Thyroid gland (tissue), 4 donors: ENCODE results near the gene PRLR.

Experiments used
- POLR2A ChIP-seq, 2 donors: fragments of 450-650 bp; IDR thresholded peaks; one replicate each; pipeline ENCODE4 v1.6.1; 2017; ENCODE audit warnings: antibody characterized with exemption in 2 of 2, mild to moderate bottlenecking in 2 of 2, moderate library complexity in 1 of 2
- TF ChIP-seq, protein P1 (sequence below), 6 experiments: fragments of 200-600 bp in 3 of 6; fragments of 450-650 bp in 3 of 6; sonication (generic) in 3 of 6; IDR thresholded peaks; one replicate each; pipeline ENCODE4 v1.5.1; 2016 to 2019; ENCODE audit warnings: antibody characterized with exemption in 6 of 6, mild to moderate bottlenecking in 2 of 6, inconsistent platforms in 1 of 6, moderate library complexity in 1 of 6

DNA sequence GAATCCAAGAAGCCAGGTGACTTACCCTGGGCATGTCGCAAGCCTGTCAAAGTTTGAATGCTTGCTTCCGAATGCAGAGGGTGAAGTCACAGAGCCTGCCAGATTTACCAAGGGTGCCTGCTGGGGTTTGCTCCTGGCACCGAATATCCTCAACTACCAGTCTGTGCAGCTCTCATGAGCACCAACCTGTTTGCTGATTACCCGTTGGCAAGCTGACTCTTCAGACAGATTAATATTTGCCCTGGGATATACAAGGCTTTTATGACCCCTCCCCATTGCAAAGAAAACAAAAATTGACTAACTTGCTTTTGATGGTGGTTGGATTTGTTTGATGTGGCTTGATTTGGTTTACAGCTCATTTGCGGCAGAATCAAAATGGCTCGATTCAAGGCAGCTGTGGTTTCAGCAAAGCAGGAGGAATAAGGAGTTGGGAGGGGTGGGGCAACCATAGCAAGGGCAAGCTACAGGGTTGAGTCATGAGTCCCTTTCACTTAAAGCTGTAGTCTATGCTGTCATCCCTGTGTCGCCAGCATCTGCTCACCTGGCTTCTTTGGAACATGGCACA, 100.3 kb downstream of the PRLR start:
- TF ChIP-seq, protein P1, sequence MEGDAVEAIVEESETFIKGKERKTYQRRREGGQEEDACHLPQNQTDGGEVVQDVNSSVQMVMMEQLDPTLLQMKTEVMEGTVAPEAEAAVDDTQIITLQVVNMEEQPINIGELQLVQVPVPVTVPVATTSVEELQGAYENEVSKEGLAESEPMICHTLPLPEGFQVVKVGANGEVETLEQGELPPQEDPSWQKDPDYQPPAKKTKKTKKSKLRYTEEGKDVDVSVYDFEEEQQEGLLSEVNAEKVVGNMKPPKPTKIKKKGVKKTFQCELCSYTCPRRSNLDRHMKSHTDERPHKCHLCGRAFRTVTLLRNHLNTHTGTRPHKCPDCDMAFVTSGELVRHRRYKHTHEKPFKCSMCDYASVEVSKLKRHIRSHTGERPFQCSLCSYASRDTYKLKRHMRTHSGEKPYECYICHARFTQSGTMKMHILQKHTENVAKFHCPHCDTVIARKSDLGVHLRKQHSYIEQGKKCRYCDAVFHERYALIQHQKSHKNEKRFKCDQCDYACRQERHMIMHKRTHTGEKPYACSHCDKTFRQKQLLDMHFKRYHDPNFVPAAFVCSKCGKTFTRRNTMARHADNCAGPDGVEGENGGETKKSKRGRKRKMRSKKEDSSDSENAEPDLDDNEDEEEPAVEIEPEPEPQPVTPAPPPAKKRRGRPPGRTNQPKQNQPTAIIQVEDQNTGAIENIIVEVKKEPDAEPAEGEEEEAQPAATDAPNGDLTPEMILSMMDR (IDR thresholded peaks at IDR 0.05) = no peak
- no peak for TF ChIP-seq POLR2A (IDR thresholded peaks at IDR 0.05)
